Uterus (tissue), 4 donors: Measurements from ENCODE around the gene EIF5A2. TPM values are rescaled to one million over a fixed set of nuclear protein-coding genes. Genes with fewer than 3 reads are reported as not detected.
"Not testable (repeated sequence)": the region's sequence is repeated elsewhere in the genome, so short reads cannot be mapped to it uniquely, and the experiment has no call there.

Experiments
- DNase-seq, 2 donors: peaks; one replicate each; pipeline ENCODE4 v3.0.0-alpha.2; 2019 to 2020
- H3K27ac ChIP-seq, 2 donors: fragments of 200-600 bp; sonication (generic); 1 replicate in 1 of 2; 2 replicates in 1 of 2; pipeline ENCODE4 v1.5.1; 2016 to 2018
- H3K27me3 ChIP-seq, 2 donors: fragments of 200-600 bp; sonication (generic); one replicate each; pipeline ENCODE4 v1.5.1; 2018 to 2019; ENCODE audit warnings: control low read depth in 1 of 2
- H3K36me3 ChIP-seq, 2 donors: fragments of 200-600 bp; sonication (generic); one replicate each; pipeline ENCODE4 v1.5.1; 2019; ENCODE audit warnings: control low read depth in 1 of 2
- H3K4me1 ChIP-seq, 2 donors: fragments of 200-600 bp; sonication (generic); one replicate each; pipeline ENCODE4 v1.5.1; 2018 to 2019; ENCODE audit warnings: control low read depth in 1 of 2
- H3K4me3 ChIP-seq, 2 donors: fragments of 200-600 bp; sonication (generic); 1 replicate in 1 of 2; 2 replicates in 1 of 2; pipeline ENCODE4 v1.5.1; 2018 to 2019; ENCODE audit warnings: mild to moderate bottlenecking in 1 of 2
- H3K9me3 ChIP-seq, 2 donors: fragments of 200-600 bp; sonication (generic); one replicate each; pipeline ENCODE4 v1.5.1; 2019; ENCODE audit warnings: control low read depth in 1 of 2
- POLR2A ChIP-seq, 2 donors: fragments of 450-650 bp; IDR thresholded peaks; one replicate each; pipeline ENCODE4 v1.6.1; 2016; ENCODE audit warnings: antibody characterized with exemption in 2 of 2, mild to moderate bottlenecking in 1 of 2, moderate library complexity in 1 of 2
- intact Hi-C: fragments of 100-400 bp; cut with DNase I; formaldehyde crosslinking; loops from one replicate; pipeline ENCODE4 v1.15.1; 2023; ENCODE audit warnings: low total_unique reads
- total RNA-seq, 4 donors: library from RNA; depleted of rRNA in 3 of 4; stranded (reverse); fragments of >200 nt in 3 of 4; gene quantifications; one replicate each; pipeline versions ENCODE4 v1.1.0 to v1.2.4, GENCODE V29; 2014 to 2023
- TF ChIP-seq, protein P1 (sequence below), 4 experiments: fragments of 200-600 bp in 2 of 4; fragments of 450-650 bp in 2 of 4; sonication (generic) in 2 of 4; IDR thresholded peaks; one replicate each; pipeline ENCODE4 v1.5.1; 2016 to 2019; ENCODE audit warnings: antibody characterized with exemption in 4 of 4, mild to moderate bottlenecking in 2 of 4, moderate library complexity in 1 of 4
- donor health status: DM: yes; HTN: yes; CAD: no.

EIF5A2 gene
- total RNA-seq, 4 donors from 2014 or later, result 2.8 to 20.5 (median 7.0) TPM

DNA sequence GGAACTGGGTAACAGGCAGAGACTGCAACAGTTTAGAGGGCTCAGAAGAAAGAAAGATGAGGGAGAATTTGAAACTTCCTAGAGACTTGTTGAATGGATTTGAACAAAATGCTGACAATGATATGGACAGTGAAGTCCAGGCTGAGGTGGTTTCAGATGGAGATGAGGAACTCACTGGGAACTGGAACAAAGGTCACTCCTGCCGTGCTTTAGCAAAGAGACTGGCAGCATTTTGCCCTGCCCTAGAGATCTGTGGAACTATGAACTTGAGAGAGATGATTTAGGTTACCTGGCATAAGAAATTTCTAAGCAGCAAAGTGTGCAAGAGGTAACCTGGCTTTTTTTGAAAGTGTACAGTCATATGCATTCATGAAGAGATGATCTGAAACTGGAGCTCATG, 11.7 kb downstream of the EIF5A2 start:
- DNase-seq, result no peak
- H3K27ac ChIP-seq, result no peak overlapping the region
- H3K27me3 ChIP-seq, result no peaks in the 10 kb centered on the region
- intact Hi-C loops, result no loop called here
- no peaks in the 10 kb centered on the region for H3K4me1 ChIP-seq
- H3K9me3 ChIP-seq, result no peaks in the 10 kb centered on the region
- no peaks in the 10 kb centered on the region for H3K36me3 ChIP-seq
- H3K4me3 ChIP-seq, result no peak overlapping the region
- TF ChIP-seq, protein P1, sequence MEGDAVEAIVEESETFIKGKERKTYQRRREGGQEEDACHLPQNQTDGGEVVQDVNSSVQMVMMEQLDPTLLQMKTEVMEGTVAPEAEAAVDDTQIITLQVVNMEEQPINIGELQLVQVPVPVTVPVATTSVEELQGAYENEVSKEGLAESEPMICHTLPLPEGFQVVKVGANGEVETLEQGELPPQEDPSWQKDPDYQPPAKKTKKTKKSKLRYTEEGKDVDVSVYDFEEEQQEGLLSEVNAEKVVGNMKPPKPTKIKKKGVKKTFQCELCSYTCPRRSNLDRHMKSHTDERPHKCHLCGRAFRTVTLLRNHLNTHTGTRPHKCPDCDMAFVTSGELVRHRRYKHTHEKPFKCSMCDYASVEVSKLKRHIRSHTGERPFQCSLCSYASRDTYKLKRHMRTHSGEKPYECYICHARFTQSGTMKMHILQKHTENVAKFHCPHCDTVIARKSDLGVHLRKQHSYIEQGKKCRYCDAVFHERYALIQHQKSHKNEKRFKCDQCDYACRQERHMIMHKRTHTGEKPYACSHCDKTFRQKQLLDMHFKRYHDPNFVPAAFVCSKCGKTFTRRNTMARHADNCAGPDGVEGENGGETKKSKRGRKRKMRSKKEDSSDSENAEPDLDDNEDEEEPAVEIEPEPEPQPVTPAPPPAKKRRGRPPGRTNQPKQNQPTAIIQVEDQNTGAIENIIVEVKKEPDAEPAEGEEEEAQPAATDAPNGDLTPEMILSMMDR (IDR thresholded peaks at IDR 0.05), result no peak
- no peak for TF ChIP-seq POLR2A (IDR thresholded peaks at IDR 0.05)

DNA sequence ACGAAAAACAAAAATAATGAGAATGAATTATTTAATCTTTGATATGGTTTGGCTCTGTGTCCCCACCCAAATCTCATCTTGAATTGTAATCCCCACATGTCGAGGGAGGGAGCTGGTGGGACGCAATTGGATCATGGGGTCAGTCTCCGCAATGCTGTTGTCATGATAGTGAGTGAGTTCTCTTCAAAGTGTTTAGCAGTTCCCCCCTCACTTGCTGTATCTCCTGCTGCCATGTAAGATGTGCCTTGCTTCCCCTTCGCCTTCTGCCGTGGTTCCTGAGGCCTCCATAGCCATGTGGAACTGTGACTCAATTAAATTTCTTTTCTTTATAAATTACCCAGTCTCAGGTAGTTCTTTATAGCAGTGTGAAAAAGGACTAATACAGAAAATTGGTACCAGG, 12.1 kb downstream of the EIF5A2 start:
- H3K27me3 ChIP-seq, DNase-seq, H3K9me3 ChIP-seq, H3K4me1 ChIP-seq, H3K4me3 ChIP-seq, H3K36me3 ChIP-seq, H3K27ac ChIP-seq, intact Hi-C loops: not testable (repeated sequence)

DNA sequence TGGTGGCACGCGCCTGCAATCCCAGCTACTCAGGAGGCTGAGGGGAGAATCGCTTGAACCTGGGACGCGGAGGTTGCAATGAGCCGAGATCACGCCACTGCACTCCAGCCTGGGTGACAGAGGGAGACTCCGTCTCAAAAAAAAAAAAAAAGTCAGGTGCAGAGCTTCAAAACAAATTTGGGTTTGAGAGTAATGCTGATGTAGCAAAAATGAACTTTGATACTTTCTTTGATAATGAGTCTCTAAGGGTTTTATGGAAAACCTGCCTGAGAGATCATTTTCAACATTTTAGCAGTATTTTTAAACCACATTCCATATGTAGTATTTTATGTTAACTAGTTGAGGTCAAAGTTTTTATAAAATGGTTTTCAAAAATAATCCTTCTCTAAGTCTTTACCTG, 14.5 kb downstream of the EIF5A2 start:
- Histone ChIP-seq H3K4me3 (no peak overlapping the region), H3K9me3 (no peaks in the 10 kb centered on the region), H3K36me3 (no peaks in the 10 kb centered on the region), H3K27me3 (no peaks in the 10 kb centered on the region), H3K27ac (no peak overlapping the region), H3K4me1 (no peaks in the 10 kb centered on the region)
- intact Hi-C loops, result no loop called here
- TF ChIP-seq, protein P1 (IDR thresholded peaks at IDR 0.05), result no peak
- no peak for DNase-seq

DNA sequence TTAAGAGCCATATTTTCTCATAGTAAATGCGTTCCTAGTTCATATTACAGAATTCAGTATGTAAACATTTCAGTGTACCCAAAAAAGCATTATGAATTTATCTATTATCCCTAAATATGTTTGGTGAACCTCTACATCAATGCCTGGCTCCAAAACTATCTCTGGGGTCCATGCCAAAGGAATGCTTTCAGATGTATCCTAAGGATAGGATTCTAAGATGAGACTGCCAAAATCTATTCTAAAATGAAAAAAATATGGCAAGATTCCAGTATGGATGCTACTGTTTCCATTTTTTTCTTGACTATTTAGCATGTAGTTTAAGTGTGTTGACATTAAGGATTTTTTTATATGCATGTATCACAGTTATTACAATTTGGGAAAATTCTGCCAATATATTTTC, 18.8 kb downstream of the EIF5A2 start:
- no peak overlapping the region for H3K27ac ChIP-seq
- H3K4me1 ChIP-seq, result no peaks in the 10 kb centered on the region
- H3K9me3 ChIP-seq, result no peaks in the 10 kb centered on the region
- no peaks in the 10 kb centered on the region for H3K36me3 ChIP-seq
- TF ChIP-seq POLR2A (IDR thresholded peaks at IDR 0.05), result no peak
- TF ChIP-seq, protein P1 (IDR thresholded peaks at IDR 0.05), result no peak
- no peak overlapping the region for H3K4me3 ChIP-seq
- no peak for DNase-seq
- intact Hi-C loops, result no loop called here
- H3K27me3 ChIP-seq, result no peaks in the 10 kb centered on the region

DNA sequence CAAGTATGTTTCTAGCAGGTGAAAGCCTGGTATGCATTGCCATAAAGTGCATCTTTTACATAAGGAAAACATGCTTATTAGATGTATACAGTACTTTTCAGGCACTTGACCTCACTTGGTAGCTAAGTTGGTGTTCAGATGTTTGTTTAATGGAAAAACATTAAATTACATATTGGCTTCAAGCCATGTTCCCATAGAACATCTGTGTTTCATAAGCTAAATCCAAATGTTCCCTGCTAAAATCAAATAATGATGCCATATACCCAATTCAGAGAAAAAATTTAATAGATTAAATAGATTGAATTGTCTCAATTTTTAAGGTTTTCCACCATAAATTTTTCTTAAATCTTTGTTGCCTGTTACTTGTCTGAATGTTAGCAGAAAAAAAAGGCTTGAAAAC, 19.3 kb downstream of the EIF5A2 start:
- no peaks in the 10 kb centered on the region for H3K4me1 ChIP-seq
- no peak overlapping the region for H3K4me3 ChIP-seq
- DNase-seq, result no peak
- H3K36me3 ChIP-seq, result no peaks in the 10 kb centered on the region
- no peaks in the 10 kb centered on the region for H3K9me3 ChIP-seq
- intact Hi-C loops, result no loop called here
- TF ChIP-seq POLR2A (IDR thresholded peaks at IDR 0.05), result no peak
- TF ChIP-seq, protein P1 (IDR thresholded peaks at IDR 0.05), result no peak
- H3K27ac ChIP-seq, result no peak overlapping the region
- H3K27me3 ChIP-seq, result no peaks in the 10 kb centered on the region

DNA sequence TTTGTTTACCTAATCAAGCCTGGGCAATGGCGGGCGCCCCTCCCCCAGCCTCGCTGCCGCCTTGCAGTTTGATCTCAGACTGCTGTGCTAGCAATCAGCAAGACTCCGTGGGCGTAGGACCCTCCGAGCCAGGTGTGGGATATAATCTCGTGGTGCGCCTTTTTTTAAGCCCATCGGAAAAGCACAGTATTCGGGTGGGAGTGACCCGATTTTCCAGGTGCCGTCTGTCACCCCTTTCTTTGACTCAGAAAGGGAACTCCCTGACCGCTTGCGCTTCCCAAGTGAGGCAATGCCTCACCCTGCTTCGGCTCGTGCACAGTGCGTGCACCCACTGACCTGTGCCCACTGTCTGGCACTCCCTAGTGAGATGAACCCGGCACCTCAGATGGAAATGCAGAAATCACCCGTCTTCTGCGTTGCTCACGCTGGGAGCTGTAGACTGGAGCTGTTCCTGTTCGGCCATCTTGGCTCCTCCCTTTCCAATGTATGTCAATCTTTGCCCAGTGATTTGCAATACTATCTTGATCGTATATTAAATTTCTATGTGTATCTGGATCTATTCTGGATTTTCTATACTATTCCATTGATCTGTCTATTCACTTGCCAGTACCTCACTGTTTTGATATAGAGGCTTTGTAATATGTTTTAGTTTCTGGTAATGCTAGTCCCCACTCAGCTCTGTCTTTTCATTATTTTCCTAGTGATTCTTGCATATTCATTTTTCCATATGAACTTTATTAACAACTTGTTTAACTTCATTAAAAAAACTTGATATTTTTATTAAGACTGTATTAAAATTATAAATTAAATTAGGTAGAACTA, 24.1 kb downstream of the EIF5A2 start:
- DNase-seq, H3K9me3 ChIP-seq, H3K4me3 ChIP-seq, intact Hi-C loops, H3K4me1 ChIP-seq, H3K27me3 ChIP-seq, H3K36me3 ChIP-seq, H3K27ac ChIP-seq: not testable (repeated sequence)

DNA sequence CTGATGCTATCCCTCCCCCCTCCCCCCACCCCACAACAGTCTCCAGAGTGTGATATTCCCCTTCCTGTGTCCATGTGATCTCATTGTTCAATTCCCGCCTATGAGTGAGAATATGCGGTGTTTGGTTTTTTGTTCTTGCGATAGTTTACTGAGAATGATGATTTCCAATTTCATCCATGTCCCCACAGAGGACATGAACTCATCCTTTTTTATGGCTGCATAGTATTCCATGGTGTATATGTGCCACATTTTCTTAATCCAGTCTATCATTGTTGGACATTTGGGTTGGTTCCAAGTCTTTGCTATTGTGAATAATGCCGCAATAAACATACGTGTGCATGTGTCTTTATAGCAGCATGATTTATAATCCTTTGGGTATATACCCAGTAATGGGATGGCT, 29.7 kb downstream of the EIF5A2 start:
- DNase-seq, H3K9me3 ChIP-seq, H3K4me1 ChIP-seq, H3K36me3 ChIP-seq, H3K27me3 ChIP-seq, H3K27ac ChIP-seq, intact Hi-C loops, H3K4me3 ChIP-seq: not testable (repeated sequence)

DNA sequence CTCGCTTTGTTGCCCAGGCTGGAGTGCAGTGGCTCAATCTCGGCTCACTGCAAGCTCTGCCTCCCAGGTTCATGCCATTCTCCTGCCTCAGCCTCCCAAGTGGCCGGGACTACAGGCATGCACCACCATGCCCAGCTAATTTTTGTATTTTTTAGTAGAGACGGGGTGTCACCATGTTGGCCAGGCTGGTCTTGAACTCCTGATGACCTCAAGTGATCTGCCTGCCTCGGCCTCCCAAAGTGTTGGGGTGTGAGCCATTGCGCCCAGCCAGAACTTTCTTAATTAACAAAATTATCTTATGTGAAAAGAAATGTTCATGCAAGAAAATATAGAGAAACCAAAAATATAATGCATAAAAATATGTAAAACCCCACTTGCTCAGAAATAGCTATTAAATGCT, 31.1 kb downstream of the EIF5A2 start:
- H3K27me3 ChIP-seq, intact Hi-C loops, H3K36me3 ChIP-seq, DNase-seq, H3K4me3 ChIP-seq, H3K27ac ChIP-seq, H3K4me1 ChIP-seq, H3K9me3 ChIP-seq: not testable (repeated sequence)
